Colonic mucosa (tissue), 4 donors: ENCODE data around the gene TUB. TPM values are rescaled to one million over a fixed set of nuclear protein-coding genes. Genes with fewer than 3 reads are reported as not detected.

Experiments used
- DNase-seq: peaks from one replicate; pipeline ENCODE4 v3.0.0-alpha.2; 2020
- H3K27ac ChIP-seq: fragments of 200-600 bp; one replicate; pipeline ENCODE4 v1.8.0; 2021
- H3K27me3 ChIP-seq: fragments of 200-600 bp; one replicate; pipeline ENCODE4 v1.8.0; 2021
- H3K36me3 ChIP-seq: fragments of 200-600 bp; one replicate; pipeline ENCODE4 v1.8.0; 2021
- H3K4me1 ChIP-seq: fragments of 200-600 bp; one replicate; pipeline ENCODE4 v1.8.0; 2021; ENCODE audit warnings: mild to moderate bottlenecking
- H3K4me3 ChIP-seq: fragments of 200-600 bp; one replicate; pipeline ENCODE4 v1.8.0; 2021
- H3K9ac ChIP-seq, 2 donors: one replicate each; pipeline ENCODE4 v1.7.0; 2013; ENCODE audit warnings: control low read depth in 2 of 2, low read depth in 2 of 2, low read length in 2 of 2
- H3K9me3 ChIP-seq: fragments of 200-600 bp; one replicate; pipeline ENCODE4 v1.8.0; 2021
- intact Hi-C: fragments of 100-400 bp; cut with DNase I; formaldehyde crosslinking; loops from one replicate; pipeline ENCODE4 v1.14.1; 2022
- total RNA-seq, 2 donors: library from RNA; stranded (reverse); fragmentation: NEBNext Ultra II Directional in 1 of 2; extraction: Animal tissue kit (Norgen Biotek cat#: 25700) in 1 of 2; gene quantifications; one replicate each; pipeline ENCODE4 v1.2.1, GENCODE V29; 2021
- TF ChIP-seq, protein P1 (sequence below): fragments of 200-600 bp; IDR thresholded peaks from one replicate; pipeline ENCODE4 v1.8.0; 2022; ENCODE audit warnings: antibody characterized with exemption, mild to moderate bottlenecking
- donor health status: healthy.
- donor health status: DM: no; HTN: no; CAD: no.
- donor health status: DM: no; HTN: no; CAD: no.

The TUB gene, protein sequence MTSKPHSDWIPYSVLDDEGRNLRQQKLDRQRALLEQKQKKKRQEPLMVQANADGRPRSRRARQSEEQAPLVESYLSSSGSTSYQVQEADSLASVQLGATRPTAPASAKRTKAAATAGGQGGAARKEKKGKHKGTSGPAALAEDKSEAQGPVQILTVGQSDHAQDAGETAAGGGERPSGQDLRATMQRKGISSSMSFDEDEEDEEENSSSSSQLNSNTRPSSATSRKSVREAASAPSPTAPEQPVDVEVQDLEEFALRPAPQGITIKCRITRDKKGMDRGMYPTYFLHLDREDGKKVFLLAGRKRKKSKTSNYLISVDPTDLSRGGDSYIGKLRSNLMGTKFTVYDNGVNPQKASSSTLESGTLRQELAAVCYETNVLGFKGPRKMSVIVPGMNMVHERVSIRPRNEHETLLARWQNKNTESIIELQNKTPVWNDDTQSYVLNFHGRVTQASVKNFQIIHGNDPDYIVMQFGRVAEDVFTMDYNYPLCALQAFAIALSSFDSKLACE
- total RNA-seq = 1 to 10 TPM; 1.2 to 1.4 TPM

DNA sequence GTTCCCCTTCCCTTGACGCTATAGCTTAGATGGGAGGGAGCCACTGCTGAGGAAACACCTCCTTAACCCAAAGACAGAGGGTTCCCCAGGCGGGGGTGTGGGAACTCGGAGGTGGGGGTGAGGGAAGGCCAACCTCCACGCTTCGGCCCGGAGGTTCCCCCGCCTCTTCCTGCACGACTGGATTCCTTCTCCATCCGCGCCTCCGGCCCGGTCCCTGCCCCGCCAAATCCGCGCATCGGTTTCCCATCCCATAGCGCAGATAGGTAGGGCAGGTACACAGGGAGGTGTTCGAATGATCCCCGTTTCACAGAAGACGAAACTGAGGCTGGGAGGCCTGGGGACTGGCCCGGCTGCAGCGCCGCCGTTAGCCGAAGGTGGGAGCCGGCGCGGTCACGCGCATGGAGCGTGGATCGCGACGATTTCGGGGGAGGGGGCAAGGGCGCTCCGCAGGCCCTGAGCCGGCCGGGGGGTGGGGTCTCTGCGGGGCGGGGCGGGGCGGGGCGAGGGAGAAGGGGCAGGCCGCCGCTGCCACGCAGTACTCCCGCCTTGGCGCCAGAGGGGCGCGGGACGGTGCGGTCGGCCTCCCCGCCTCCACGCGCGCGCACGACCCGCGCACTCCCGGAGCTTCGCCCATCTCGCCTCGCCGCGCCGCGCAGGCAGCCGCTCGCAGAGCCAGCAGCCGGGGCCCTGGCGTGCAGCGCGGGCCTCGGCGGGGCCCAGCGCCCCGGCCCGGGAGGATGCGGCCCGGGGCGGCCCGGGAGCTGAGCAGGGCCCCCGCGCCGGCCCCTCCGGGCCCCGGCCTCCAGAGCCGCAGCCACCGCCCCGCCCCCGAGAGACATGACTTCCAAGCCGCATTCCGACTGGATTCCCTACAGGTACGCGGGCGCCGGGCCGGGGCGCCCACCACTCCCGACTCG, at the start of gene TUB:
TSS of gene TUB (plus strand) at position 538 of the 917 bp plus-strand sequence. CDS start at position 838, 300 bp downstream.
- TF ChIP-seq, protein P1, sequence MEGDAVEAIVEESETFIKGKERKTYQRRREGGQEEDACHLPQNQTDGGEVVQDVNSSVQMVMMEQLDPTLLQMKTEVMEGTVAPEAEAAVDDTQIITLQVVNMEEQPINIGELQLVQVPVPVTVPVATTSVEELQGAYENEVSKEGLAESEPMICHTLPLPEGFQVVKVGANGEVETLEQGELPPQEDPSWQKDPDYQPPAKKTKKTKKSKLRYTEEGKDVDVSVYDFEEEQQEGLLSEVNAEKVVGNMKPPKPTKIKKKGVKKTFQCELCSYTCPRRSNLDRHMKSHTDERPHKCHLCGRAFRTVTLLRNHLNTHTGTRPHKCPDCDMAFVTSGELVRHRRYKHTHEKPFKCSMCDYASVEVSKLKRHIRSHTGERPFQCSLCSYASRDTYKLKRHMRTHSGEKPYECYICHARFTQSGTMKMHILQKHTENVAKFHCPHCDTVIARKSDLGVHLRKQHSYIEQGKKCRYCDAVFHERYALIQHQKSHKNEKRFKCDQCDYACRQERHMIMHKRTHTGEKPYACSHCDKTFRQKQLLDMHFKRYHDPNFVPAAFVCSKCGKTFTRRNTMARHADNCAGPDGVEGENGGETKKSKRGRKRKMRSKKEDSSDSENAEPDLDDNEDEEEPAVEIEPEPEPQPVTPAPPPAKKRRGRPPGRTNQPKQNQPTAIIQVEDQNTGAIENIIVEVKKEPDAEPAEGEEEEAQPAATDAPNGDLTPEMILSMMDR = no peak
- no peaks in the 10 kb centered on the region for H3K4me1 ChIP-seq
- H3K27ac ChIP-seq = no peak within 1 kb of the TSS
- intact Hi-C loops = no loop called here
- peak within 1 kb of the TSS in 1 of 2 donors; percentile 43 for H3K9ac ChIP-seq
- peaks cover 21% of the 10 kb centered on the region for H3K27me3 ChIP-seq
- no peaks in the 10 kb centered on the region for H3K9me3 ChIP-seq
- no peak for DNase-seq
- no peaks in the 10 kb centered on the region for H3K36me3 ChIP-seq
- peak within 1 kb of the TSS; percentile 38 for H3K4me3 ChIP-seq

DNA sequence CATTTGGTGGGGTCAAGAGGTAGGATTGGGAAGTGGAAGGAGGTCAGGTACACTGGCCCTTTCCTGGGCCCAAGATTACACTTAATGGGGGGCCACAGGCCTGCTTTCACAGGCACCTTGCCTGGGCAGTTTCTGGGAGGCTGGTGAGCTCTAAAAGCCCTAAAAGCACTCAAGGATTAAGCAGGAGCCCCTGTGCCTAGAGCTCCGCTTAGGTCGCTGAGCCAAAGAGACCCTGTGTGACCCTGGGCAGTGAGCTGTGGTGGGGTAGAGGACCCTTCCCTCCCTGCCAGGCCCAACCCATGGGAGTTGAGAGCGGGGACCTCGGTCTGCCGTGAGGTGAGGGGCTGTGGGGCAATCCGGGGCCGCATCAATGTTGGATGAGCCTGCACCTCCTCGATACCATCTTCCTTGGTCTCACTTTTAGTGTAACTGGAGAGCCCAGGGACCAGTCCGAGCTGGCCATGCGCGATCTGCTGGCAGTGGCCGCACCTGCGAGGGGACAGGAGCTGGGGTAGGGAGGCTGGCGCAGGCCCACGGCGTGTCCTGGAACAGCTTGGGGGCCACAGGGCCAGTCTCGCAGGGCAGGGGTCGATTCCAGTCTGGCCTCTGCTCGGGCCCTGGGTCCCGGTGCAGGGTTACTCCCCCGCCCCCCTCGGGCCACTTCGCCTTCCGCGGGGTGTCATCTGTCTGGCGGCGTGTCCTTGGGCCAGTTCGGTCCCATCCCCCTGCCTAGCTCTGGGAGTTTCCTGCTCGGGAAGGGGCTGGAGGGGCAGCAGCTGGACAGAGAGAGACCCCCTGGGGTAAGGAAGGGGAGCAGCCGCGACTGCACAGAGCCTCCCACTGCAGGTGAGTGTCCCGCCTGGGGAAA, 49.5 kb upstream of the TUB start:
- DNase-seq = no peak
- intact Hi-C loops = loop anchor here (5.0 kb wide), 1 partner anchor 66 kb away; no protein-coding TSS in a partner anchor
- TF ChIP-seq, protein P1 = no peak

DNA sequence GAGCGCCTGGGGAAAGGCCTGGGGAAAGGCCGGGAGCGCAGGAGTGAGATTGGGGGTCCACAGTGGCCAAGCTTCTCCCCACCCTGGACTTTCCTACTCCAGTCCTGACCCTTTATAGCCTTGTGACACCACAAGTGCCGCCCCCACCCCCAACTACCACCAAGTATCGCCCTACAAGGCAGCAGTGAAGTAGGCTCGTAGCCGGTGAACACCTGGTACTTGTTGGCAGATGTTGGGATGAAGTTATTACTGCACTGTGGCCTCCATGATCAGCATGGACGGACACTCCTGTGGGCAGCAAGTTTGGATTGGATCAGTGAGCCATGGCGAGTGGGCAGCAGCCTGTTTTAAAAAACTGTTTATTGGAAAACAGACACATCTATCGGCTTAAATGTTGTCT, 48.9 kb upstream of the TUB start:
- no peaks in the 10 kb centered on the region for H3K4me1 ChIP-seq
- no peak overlapping the region for H3K9ac ChIP-seq
- no peak for DNase-seq
- no peaks in the 10 kb centered on the region for H3K9me3 ChIP-seq
- no peak overlapping the region for H3K4me3 ChIP-seq
- no peaks in the 10 kb centered on the region for H3K36me3 ChIP-seq
- H3K27ac ChIP-seq = no peak overlapping the region
- no peaks in the 10 kb centered on the region for H3K27me3 ChIP-seq
- intact Hi-C loops = loop anchor here (5.0 kb wide), 1 partner anchor 65 kb away; no protein-coding TSS in a partner anchor
- TF ChIP-seq, protein P1 = no peak

More for the DNA sequence above, 49.5 kb upstream of the TUB start:
- Histone ChIP-seq H3K36me3 (no peaks in the 10 kb centered on the region), H3K27ac (no peak overlapping the region), H3K4me3 (no peak overlapping the region), H3K4me1 (no peaks in the 10 kb centered on the region), H3K9me3 (no peaks in the 10 kb centered on the region), H3K9ac (no peak overlapping the region), H3K27me3 (no peaks in the 10 kb centered on the region)

DNA sequence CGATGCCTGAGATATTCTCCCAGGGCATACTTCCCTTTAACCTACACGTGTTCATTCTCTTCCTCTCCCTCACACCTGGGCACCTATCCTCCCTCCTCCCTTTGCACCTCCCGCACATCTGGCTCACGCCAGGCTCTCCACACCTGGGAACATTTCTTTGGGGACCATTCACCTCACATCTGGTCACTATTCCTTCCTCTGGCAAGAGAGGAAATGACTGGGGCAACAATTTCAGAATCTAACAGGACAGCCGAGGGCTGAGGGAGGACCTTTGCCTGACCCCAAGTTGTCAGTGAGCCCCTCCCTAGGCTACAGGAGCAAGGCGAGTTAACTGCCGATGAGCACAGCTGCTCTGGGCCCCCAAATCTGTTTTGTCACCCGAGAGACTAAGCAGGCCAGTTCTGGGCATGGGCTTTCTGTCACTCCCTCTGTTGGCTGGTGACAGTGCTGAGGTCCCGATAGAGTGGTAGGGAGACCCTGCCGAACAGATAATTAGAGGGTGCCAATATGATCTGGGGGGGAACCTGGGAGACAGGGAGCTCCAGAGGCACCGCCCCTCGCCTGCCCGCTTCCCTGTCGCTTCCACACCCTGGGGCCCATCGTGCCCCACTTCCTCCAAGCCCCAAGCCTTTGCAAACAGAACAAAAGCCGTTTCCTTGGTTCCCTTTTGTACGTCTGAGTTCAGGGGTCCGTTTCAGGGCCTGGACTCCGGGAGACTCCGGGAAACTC, 48.3 kb upstream of the TUB start:
- no peaks in the 10 kb centered on the region for H3K9me3 ChIP-seq
- no peak overlapping the region for H3K4me3 ChIP-seq
- no peaks in the 10 kb centered on the region for H3K36me3 ChIP-seq
- no peak overlapping the region for H3K27ac ChIP-seq
- H3K27me3 ChIP-seq = no peaks in the 10 kb centered on the region
- no peak overlapping the region for H3K9ac ChIP-seq
- intact Hi-C loops = loop anchor here (5.0 kb wide), 1 partner anchor 65 kb away; no protein-coding TSS in a partner anchor
- TF ChIP-seq, protein P1 = no peak
- DNase-seq = no peak
- no peaks in the 10 kb centered on the region for H3K4me1 ChIP-seq
